ENCODE results near the gene DDX60. TPM values are rescaled to one million over a fixed set of nuclear protein-coding genes. Genes with fewer than 3 reads are reported as not detected.
"Not testable (repeated sequence)": the region's sequence is repeated elsewhere in the genome, so short reads cannot be mapped to it uniquely, and the experiment has no call there.

Gene DDX60
- total and polyA plus RNA-seq, 8 donors = 1.2 to 10.2 (median 3.7) TPM

GRCh38 chr4:168336837-168337549 lies 18.4 kb upstream of the DDX60 start:
- Histone ChIP-seq H3K27me3 (no peaks in the 10 kb centered on the region), H3K36me3 (no peaks in the 10 kb centered on the region), H3K27ac (no peak overlapping the region), H3K4me3 (no peak overlapping the region), H3K4me1 (no peaks in the 10 kb centered on the region), H3K9me3 (no peaks in the 10 kb centered on the region)
- FAIRE-seq (no peak), ATAC-seq (no peak), DNase-seq (no peak)
- intact Hi-C loops (cut with DNase I) = no loop called here
- 54 to 69% methylated on average over 3 of the region's 3 CpGs for WGBS, 2 donors
- TF ChIP-seq CTCF (IDR thresholded peaks at IDR 0.05) = no peak

GRCh38 chr4:168335621-168336020 lies 17.1 kb upstream of the DDX60 start:
- intact Hi-C loops (cut with DNase I) = no loop called here
- ATAC-seq = no peak
- no peak for TF ChIP-seq CTCF (IDR thresholded peaks at IDR 0.05)
- Histone ChIP-seq H3K4me1 (no peaks in the 10 kb centered on the region), H3K4me3 (no peak overlapping the region), H3K36me3 (no peaks in the 10 kb centered on the region), H3K27ac (no peak overlapping the region), H3K9me3 (no peaks in the 10 kb centered on the region), H3K27me3 (no peaks in the 10 kb centered on the region)
- FAIRE-seq = no peak
- no peak for DNase-seq

GRCh38 chr4:168334053-168334452 lies 15.5 kb upstream of the DDX60 start:
- FAIRE-seq = no peak
- Histone ChIP-seq H3K27me3 (no peaks in the 10 kb centered on the region), H3K9me3 (no peaks in the 10 kb centered on the region), H3K27ac (no peak overlapping the region), H3K4me3 (no peak overlapping the region), H3K36me3 (no peaks in the 10 kb centered on the region), H3K4me1 (no peaks in the 10 kb centered on the region)
- TF ChIP-seq CTCF (IDR thresholded peaks at IDR 0.05) = no peak
- ATAC-seq = no peak
- DNase-seq = no peak
- WGBS, 2 donors = 38 to 52% methylated on average over 1 of the region's 1 CpG
- intact Hi-C loops (cut with DNase I) = no loop called here

- FAIRE-seq; H3K4me1 ChIP-seq; ATAC-seq; H3K4me3 ChIP-seq; H3K27ac ChIP-seq; H3K27me3 ChIP-seq; intact Hi-C loops (cut with DNase I); H3K36me3 ChIP-seq; H3K9me3 ChIP-seq: not testable (repeated sequence)
- DNase-seq = peak in 1 of 6 donors; percentile 25
- 61 to 65% methylated on average over 3 of the region's 3 CpGs for WGBS, 2 donors
Measured at GRCh38 chr4:168330575-168330974, 12.0 kb upstream of the DDX60 start.

- DNase-seq (no peak), FAIRE-seq (no peak), ATAC-seq (no peak)
- intact Hi-C loops (cut with DNase I) = no loop called here
- 79 to 85% methylated on average over 4 of the region's 4 CpGs for WGBS, 2 donors
- Histone ChIP-seq H3K4me3 (no peak overlapping the region), H3K36me3 (no peaks in the 10 kb centered on the region), H3K27ac (no peak overlapping the region), H3K4me1 (no peaks in the 10 kb centered on the region), H3K27me3 (no peaks in the 10 kb centered on the region), H3K9me3 (no peaks in the 10 kb centered on the region)
- TF ChIP-seq CTCF (IDR thresholded peaks at IDR 0.05) = no peak
Measured at GRCh38 chr4:168325591-168325990, 7.0 kb upstream of the DDX60 start.

All from pancreas (tissue), 10 donors.